Measurements from ENCODE around the gene MPG.

DNA sequence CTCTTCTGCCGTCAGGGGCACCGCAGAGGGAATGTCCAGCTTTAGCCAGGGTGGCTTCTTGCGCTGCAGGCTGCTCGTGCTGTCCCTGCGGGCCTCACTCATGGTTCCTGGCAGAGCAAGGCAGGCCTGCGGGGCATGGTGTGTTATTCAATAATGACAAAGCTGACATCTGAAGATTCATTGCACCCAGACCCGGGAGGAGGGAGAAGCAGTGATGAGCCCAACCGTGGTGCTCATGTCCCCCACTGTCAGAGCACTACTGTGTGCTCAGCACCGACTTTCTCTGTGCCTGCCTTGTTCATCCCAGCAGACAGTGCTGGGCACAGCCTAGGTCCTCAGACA is 13.1 kb upstream of the MPG start:
- TF ChIP-seq CTCF (IDR thresholded peaks at IDR 0.05) (no peak), ZFX (IDR thresholded peaks at IDR 0.05; ENCODE audit: borderline replicate concordance) (no peak)
